H1 (cell line): ENCODE results near the gene U2SURP. TPM values are rescaled to one million over a fixed set of nuclear protein-coding genes. Genes with fewer than 3 reads are reported as not detected.

Experiments used
- CBX8 ChIP-seq: fragments of 300-800, 300-1000 bp; sonication (generic); IDR thresholded peaks from 2 replicates; pipeline ENCODE4 v1.7.1; 2016; ENCODE audit warnings: low read depth, low read length, borderline replicate concordance
- CHD1 ChIP-seq: IDR thresholded peaks from 2 replicates; pipeline ENCODE4 v1.6.1; 2012; ENCODE audit warnings: low read depth, low read length, improper control_type of control experiment
- GABPA ChIP-seq: IDR thresholded peaks from 2 replicates; pipeline ENCODE4 v1.6.1; 2011; ENCODE audit warnings: mild to moderate bottlenecking, low read length, moderate library complexity, borderline replicate concordance; ENCODE audit not compliant: insufficient read depth
- HDAC2 ChIP-seq, 2 experiments: fragments of 300-600 bp in 1 of 2; sonication (generic) in 1 of 2; IDR thresholded peaks; 2 replicates each; pipeline ENCODE4 v1.6.1; 2011 to 2012; ENCODE audit warnings: low read depth in 2 of 2, low read length in 2 of 2, mild to moderate bottlenecking in 2 of 2, moderate library complexity in 2 of 2, borderline replicate concordance in 1 of 2, inconsistent platforms in 1 of 2
- MAFK ChIP-seq: IDR thresholded peaks from 2 replicates; pipeline ENCODE4 v1.6.1; 2012; ENCODE audit warnings: low read depth, mild to moderate bottlenecking, improper control_type of control experiment, low read length
- RAD21 ChIP-seq, 2 experiments: IDR thresholded peaks in 1 of 2; conservative IDR thresholded peaks in 1 of 2; 2 replicates each; pipeline ENCODE4 v1.6.1; 2011; ENCODE audit warnings: low read depth in 2 of 2, low read length in 2 of 2, improper control_type of control experiment in 1 of 2, inconsistent platforms in 1 of 2, mild to moderate bottlenecking in 1 of 2, moderate library complexity in 1 of 2
- RFX5 ChIP-seq: IDR thresholded peaks from 2 replicates; pipeline ENCODE4 v1.6.1; 2011; ENCODE audit warnings: low read depth, low read length, improper control_type of control experiment, borderline replicate concordance
- SIRT6 ChIP-seq: IDR thresholded peaks from one replicate; pipeline ENCODE4 v1.7.1; 2012; ENCODE audit warnings: low read length, inconsistent platforms
- TAF1 ChIP-seq: IDR thresholded peaks from 2 replicates; pipeline ENCODE4 v1.6.1; 2011; ENCODE audit warnings: mild to moderate bottlenecking, low read depth, low read length
- YY1 ChIP-seq: IDR thresholded peaks from 2 replicates; pipeline ENCODE4 v1.6.1; 2011; ENCODE audit warnings: low read depth, mild to moderate bottlenecking, low read length
- ZNF274 ChIP-seq: IDR thresholded peaks from 2 replicates; pipeline ENCODE4 v1.7.0; 2012; ENCODE audit warnings: low read length, borderline replicate concordance; ENCODE audit errors: extremely low read depth
- polyA plus RNA-seq, 7 experiments: library from polyadenylated mRNA; depleted of rRNA in 3 of 7; stranded (reverse) in 5 of 7; unstranded in 2 of 7; fragments of >200 nt in 5 of 7; fragments of 200-250 nt in 2 of 7; gene quantifications; 1 replicate in 5 of 7; 2 replicates in 1 of 7; 4 replicates in 1 of 7; pipeline versions ENCODE4 v1.2.1 to v1.2.3, GENCODE V29; 2011 to 2013; ENCODE audit warnings: missing spikeins in 2 of 7, mixed read lengths in 2 of 7
- total RNA-seq: library from RNA; stranded (reverse); fragmentation: NEBNext Ultra II Directional; extraction: Animal tissue kit (Norgen Biotek cat#: 25700); gene quantifications from 2 replicates; pipeline ENCODE4 v1.2.1, GENCODE V29; 2021
- TF ChIP-seq, protein P1 (sequence below): fragments of 300-600 bp; sonication (generic); IDR thresholded peaks from 2 replicates; pipeline ENCODE4 v1.7.1; 2012; ENCODE audit warnings: low read length, moderate library complexity, mild to moderate bottlenecking, inconsistent platforms; ENCODE audit not compliant: insufficient replicate concordance

The U2SURP gene
- total and polyA plus RNA-seq, 2 of the 8 experiments (the other 6 are each of a cell fraction or from before 2014, with no cell fraction given) = 22.2 to 167 TPM

DNA sequence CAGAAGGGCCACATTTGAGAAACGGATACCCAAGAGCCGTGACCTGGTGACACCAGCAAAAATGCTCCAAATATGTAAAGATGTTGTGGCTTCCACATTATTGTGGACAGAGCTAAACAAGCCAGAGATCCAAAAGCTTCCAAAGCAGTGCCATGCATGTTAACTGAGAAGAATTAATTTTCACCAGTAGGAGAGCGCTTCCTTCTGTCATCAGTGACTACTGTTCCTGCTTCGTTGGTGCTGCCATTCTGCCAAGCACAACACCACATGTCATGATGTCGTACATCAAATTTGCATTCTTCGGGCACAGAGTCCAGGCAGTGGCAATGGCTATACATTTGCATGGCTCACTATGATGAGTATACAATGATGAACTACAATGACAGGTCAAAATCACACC is 99.1 kb downstream of the U2SURP start (continued):
- TF ChIP-seq, protein P1, sequence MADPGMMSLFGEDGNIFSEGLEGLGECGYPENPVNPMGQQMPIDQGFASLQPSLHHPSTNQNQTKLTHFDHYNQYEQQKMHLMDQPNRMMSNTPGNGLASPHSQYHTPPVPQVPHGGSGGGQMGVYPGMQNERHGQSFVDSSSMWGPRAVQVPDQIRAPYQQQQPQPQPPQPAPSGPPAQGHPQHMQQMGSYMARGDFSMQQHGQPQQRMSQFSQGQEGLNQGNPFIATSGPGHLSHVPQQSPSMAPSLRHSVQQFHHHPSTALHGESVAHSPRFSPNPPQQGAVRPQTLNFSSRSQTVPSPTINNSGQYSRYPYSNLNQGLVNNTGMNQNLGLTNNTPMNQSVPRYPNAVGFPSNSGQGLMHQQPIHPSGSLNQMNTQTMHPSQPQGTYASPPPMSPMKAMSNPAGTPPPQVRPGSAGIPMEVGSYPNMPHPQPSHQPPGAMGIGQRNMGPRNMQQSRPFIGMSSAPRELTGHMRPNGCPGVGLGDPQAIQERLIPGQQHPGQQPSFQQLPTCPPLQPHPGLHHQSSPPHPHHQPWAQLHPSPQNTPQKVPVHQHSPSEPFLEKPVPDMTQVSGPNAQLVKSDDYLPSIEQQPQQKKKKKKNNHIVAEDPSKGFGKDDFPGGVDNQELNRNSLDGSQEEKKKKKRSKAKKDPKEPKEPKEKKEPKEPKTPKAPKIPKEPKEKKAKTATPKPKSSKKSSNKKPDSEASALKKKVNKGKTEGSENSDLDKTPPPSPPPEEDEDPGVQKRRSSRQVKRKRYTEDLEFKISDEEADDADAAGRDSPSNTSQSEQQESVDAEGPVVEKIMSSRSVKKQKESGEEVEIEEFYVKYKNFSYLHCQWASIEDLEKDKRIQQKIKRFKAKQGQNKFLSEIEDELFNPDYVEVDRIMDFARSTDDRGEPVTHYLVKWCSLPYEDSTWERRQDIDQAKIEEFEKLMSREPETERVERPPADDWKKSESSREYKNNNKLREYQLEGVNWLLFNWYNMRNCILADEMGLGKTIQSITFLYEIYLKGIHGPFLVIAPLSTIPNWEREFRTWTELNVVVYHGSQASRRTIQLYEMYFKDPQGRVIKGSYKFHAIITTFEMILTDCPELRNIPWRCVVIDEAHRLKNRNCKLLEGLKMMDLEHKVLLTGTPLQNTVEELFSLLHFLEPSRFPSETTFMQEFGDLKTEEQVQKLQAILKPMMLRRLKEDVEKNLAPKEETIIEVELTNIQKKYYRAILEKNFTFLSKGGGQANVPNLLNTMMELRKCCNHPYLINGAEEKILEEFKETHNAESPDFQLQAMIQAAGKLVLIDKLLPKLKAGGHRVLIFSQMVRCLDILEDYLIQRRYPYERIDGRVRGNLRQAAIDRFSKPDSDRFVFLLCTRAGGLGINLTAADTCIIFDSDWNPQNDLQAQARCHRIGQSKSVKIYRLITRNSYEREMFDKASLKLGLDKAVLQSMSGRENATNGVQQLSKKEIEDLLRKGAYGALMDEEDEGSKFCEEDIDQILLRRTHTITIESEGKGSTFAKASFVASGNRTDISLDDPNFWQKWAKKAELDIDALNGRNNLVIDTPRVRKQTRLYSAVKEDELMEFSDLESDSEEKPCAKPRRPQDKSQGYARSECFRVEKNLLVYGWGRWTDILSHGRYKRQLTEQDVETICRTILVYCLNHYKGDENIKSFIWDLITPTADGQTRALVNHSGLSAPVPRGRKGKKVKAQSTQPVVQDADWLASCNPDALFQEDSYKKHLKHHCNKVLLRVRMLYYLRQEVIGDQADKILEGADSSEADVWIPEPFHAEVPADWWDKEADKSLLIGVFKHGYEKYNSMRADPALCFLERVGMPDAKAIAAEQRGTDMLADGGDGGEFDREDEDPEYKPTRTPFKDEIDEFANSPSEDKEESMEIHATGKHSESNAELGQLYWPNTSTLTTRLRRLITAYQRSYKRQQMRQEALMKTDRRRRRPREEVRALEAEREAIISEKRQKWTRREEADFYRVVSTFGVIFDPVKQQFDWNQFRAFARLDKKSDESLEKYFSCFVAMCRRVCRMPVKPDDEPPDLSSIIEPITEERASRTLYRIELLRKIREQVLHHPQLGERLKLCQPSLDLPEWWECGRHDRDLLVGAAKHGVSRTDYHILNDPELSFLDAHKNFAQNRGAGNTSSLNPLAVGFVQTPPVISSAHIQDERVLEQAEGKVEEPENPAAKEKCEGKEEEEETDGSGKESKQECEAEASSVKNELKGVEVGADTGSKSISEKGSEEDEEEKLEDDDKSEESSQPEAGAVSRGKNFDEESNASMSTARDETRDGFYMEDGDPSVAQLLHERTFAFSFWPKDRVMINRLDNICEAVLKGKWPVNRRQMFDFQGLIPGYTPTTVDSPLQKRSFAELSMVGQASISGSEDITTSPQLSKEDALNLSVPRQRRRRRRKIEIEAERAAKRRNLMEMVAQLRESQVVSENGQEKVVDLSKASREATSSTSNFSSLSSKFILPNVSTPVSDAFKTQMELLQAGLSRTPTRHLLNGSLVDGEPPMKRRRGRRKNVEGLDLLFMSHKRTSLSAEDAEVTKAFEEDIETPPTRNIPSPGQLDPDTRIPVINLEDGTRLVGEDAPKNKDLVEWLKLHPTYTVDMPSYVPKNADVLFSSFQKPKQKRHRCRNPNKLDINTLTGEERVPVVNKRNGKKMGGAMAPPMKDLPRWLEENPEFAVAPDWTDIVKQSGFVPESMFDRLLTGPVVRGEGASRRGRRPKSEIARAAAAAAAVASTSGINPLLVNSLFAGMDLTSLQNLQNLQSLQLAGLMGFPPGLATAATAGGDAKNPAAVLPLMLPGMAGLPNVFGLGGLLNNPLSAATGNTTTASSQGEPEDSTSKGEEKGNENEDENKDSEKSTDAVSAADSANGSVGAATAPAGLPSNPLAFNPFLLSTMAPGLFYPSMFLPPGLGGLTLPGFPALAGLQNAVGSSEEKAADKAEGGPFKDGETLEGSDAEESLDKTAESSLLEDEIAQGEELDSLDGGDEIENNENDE = no peak
- no peak for TF ChIP-seq TAF1
- TF ChIP-seq HDAC2 (IDR thresholded peaks at IDR 0.05; ENCODE audit: borderline replicate concordance in 1 of 2, low read depth in 2 of 2, low read length in 2 of 2) = no peak
- no peak for TF ChIP-seq RFX5
- TF ChIP-seq CHD1 = no peak
- no peak for TF ChIP-seq GABPA
- no peak for TF ChIP-seq ZNF274
- no peak for TF ChIP-seq YY1
- TF ChIP-seq MAFK = no peak
- no peak for TF ChIP-seq RAD21 (IDR thresholded peaks at IDR 0.05 in 1 of 2, conservative IDR thresholded peaks at IDR 0.05 in 1 of 2; ENCODE audit: low read depth in 2 of 2, low read length in 2 of 2)
- no peak for TF ChIP-seq CBX8
- TF ChIP-seq SIRT6 = no peak
